ENCODE data around the gene MTOR.

DNA sequence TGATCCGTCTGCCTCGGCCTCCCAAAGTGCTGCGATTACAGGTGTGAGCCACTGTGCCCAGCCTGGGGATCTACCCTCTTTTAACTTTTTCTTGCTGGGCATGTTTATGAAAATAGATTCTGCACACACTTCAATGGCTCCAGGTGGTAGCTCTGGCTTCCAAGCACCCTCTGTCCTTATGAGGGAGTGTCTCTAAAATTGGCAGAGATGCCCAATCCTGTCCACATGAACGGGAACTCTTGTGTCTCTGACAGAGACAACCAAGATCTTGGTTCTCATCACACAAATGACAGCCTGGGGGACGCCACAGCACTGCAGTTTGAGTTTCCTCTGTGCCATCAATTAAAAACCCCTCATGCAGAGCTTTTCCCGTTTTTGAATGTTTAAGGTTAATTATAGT, 116.6 kb downstream of the MTOR start:
- TF ChIP-seq, protein P1, sequence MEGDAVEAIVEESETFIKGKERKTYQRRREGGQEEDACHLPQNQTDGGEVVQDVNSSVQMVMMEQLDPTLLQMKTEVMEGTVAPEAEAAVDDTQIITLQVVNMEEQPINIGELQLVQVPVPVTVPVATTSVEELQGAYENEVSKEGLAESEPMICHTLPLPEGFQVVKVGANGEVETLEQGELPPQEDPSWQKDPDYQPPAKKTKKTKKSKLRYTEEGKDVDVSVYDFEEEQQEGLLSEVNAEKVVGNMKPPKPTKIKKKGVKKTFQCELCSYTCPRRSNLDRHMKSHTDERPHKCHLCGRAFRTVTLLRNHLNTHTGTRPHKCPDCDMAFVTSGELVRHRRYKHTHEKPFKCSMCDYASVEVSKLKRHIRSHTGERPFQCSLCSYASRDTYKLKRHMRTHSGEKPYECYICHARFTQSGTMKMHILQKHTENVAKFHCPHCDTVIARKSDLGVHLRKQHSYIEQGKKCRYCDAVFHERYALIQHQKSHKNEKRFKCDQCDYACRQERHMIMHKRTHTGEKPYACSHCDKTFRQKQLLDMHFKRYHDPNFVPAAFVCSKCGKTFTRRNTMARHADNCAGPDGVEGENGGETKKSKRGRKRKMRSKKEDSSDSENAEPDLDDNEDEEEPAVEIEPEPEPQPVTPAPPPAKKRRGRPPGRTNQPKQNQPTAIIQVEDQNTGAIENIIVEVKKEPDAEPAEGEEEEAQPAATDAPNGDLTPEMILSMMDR (IDR thresholded peaks at IDR 0.05): no peak
- no peak for TF ChIP-seq POLR2A (IDR thresholded peaks at IDR 0.05)
- no peak for TF ChIP-seq POLR2AphosphoS5 (IDR thresholded peaks at IDR 0.05)
- TF ChIP-seq EP300 (IDR thresholded peaks at IDR 0.05): no peak

Data from stomach (tissue), 4 donors.